ENCODE measurements around the gene GNB3.

GNB3 gene

GRCh38 chr12:6839482-6840201, 1.1 kb upstream of the GNB3 start:
- DNase-seq = no peak

- no peak for DNase-seq
Measured at GRCh38 chr12:6840330-6840729, 395 bp upstream of the GNB3 start.

DNA sequence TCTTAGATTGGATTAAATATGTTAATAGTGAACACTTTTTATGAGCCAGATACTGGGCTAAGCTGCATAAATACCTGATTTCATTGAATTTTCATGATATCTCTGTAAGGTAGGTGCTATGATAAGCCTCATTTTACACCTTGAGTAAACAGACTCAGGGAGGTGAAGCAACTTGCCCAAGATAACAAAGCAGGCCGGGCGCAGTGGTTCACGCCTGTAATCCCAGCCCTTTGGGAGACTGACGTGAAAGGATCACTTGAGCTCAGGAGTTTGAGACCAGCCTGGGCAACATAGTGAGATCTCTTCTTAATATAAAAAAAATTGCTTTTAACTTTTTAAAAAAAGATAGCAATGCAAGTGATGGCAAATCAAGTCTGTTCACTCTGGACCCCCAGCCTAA, 1.4 kb downstream of the GNB3 start:
- DNase-seq = no peak

GRCh38 chr12:6843118-6843902, 2.6 kb downstream of the GNB3 start:
- no peak for DNase-seq

- no peak for DNase-seq
Measured at GRCh38 chr12:6845395-6845794, 4.7 kb downstream of the GNB3 start.

GRCh38 chr12:6846316-6846869, 5.7 kb downstream of the GNB3 start:
- DNase-seq = no peak

- no peak for DNase-seq
Measured at GRCh38 chr12:6847676-6848075, 7.0 kb downstream of the GNB3 start.

GRCh38 chr12:6849427-6849826, 8.7 kb downstream of the GNB3 start:
- no peak for DNase-seq

DNA sequence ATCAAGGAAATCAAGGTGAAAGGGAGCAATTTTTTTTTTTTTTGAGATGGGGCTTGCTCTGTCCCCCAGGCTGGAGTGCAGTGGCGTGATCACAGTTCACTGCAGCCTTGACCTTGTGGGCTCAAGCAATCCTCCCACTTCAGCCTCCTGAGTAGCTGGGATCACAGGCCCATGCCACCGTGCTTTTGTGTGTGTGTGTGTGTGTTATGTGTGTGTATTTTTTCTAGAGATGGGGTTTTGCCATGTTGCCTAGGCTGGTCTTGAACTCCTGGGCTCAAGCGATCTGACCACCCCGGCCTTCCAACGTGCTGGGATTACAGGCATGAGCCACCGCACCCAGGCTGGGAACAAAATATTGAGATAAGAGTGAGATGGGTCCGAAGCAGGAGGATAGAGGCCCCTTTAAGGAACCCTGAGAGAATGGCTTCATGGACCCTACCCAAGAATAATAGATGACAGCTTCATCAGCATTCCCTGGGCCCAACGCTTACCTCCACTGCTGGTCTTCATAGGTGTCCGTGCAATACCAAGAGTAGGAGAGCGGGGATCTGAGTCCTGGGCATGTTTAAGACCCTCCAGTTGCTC, 9.3 kb downstream of the GNB3 start:
- no peak for DNase-seq

DNA sequence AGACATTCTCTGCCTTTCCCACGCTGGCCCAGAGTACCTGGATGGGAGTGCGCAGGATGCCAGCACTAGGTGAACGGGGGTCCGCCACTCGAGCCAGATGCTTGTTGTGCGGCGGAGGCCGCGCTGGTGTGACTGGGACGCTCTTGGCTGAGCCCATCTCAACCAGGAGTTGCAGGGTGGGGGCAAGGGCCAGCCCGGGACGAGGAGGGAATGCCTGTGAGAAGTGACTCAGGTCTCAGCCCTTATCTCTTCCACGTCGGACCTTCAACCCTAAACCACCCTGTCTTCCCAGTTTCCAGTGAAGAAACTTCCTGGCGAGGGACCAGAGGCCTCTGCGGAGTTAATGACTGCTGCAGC, 10.0 kb downstream of the GNB3 start:
- DNase-seq = no peak

GRCh38 chr12:6851153-6851920, 10.6 kb downstream of the GNB3 start, which contains the start of gene CDCA3:
CDCA3 (minus strand) TSS chr12:6851286; CDS start chr12:6850952, 334 bp downstream.
- peak; percentile 88 to 94 for DNase-seq

- DNase-seq = peak; percentile 93
Measured at GRCh38 chr12:6851921-6852650, 11.4 kb downstream of the GNB3 start, which contains the start of gene USP5. USP5 (plus strand) TSS chr12:6852150; CDS start chr12:6852180, 30 bp downstream.

GRCh38 chr12:6852651-6853354, 12.1 kb downstream of the GNB3 start:
- DNase-seq = peak; percentile 58 to 65

DNA sequence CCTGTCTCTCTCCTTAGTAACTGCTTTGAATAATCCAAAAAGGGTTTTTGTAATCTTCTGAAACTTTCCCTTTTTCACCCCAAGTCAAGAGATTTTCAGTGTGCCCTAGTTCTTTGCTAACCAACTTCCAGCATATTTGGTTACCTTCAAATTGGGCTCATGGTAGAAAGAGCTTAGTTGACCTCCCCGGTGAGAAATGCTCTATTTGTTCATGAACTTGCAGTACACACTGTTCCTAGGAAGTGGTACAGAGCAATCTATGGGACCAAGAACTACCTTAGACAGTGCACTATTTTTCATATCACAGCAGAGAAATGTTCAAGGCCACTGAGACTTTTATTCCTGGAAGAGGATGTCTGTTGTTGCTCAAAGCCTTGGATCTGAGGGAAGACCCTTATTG, 12.9 kb downstream of the GNB3 start:
- no peak for DNase-seq

DNA sequence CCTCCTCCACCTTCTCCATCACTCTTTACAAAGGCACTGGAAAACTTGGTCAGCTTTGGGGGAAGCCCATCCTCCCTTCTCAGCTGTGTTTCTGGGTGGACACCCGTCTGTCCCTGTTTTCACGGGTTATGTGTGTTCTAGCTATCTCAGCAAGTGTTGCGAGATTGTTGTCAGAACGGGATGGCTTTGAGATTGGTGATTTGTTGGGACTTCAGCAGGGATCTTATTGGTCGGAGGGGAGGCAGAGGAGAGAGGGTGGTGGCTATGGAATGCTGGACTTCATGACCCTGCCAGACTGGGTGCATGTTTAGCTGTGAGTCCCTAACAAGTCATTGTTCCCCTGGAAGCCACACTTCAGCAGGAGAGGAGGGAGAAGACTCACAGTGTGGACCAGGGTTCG, 13.3 kb downstream of the GNB3 start:
- no peak for DNase-seq

DNA sequence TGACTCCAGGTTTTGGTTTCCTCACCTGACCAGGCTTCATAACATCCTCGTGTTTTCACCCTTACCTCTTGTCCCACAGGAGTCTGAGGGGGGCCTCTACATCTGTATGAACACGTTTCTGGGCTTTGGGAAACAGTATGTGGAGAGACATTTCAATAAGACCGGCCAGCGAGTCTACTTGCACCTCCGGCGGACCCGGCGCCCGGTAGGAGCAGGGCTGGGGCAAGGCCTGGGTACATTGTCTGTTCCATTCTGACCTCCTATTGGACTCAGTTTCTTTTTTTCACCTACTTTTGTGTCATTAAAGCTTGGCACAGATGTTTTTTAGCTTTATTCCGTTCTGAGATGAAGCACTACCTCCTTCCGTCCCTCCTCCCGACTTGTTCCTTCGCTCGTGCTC, 14.6 kb downstream of the GNB3 start:
- no peak for DNase-seq

GRCh38 chr12:6858799-6859198, 18.1 kb downstream of the GNB3 start:
- no peak for DNase-seq

GRCh38 chr12:6860116-6860515, 19.4 kb downstream of the GNB3 start:
- no peak for DNase-seq

- DNase-seq = no peak
Measured at GRCh38 chr12:6860942-6861341, 20.2 kb downstream of the GNB3 start.

GRCh38 chr12:6861391-6861790, 20.7 kb downstream of the GNB3 start:
- DNase-seq = no peak

DNA sequence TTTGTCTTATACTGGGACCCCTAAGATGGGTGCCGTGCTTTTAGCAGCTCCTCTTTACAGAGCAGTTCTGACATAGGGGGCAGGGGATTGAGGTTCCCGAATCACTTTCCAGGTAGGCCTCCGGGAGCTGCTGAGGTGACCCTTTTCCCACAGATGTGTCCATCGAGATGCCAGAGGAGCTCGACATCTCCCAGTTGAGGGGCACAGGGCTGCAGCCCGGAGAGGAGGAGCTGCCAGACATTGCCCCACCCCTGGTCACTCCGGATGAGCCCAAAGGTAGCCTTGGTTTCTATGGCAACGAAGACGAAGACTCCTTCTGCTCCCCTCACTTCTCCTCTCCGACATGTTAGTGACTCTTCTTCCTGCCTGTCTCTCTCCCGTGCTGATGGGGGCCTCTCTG, 22.3 kb downstream of the GNB3 start:
- no peak for DNase-seq

Measured in stimulated activated CD4-positive, alpha-beta T cell treated with anti-CD3 and anti-CD28 coated beads, Interleukin-2, amount 100 ng/mL, for 48 hours (primary cell).